OCI-LY1 (cell line): ENCODE measurements around the gene ADAMTSL2.

Experiments
- EZH2 ChIP-seq: fragments of 200-600 bp; sonication (generic), shearing (Covaris generic); IDR thresholded peaks from 2 replicates; pipeline ENCODE4 v1.8.0; 2017; ENCODE audit warnings: borderline replicate concordance, mixed run types, mild to moderate bottlenecking, antibody characterized with exemption, low read length, moderate library complexity, mixed read lengths
- TF ChIP-seq, protein P1 (sequence below): fragments of 200-600 bp; sonication (generic), shearing (Covaris generic); IDR thresholded peaks from 2 replicates; pipeline ENCODE4 v1.5.1; 2017; ENCODE audit warnings: mild to moderate bottlenecking, antibody characterized with exemption, low read length, moderate library complexity, mixed read lengths

- no peak for TF ChIP-seq EZH2
- TF ChIP-seq, protein P1, sequence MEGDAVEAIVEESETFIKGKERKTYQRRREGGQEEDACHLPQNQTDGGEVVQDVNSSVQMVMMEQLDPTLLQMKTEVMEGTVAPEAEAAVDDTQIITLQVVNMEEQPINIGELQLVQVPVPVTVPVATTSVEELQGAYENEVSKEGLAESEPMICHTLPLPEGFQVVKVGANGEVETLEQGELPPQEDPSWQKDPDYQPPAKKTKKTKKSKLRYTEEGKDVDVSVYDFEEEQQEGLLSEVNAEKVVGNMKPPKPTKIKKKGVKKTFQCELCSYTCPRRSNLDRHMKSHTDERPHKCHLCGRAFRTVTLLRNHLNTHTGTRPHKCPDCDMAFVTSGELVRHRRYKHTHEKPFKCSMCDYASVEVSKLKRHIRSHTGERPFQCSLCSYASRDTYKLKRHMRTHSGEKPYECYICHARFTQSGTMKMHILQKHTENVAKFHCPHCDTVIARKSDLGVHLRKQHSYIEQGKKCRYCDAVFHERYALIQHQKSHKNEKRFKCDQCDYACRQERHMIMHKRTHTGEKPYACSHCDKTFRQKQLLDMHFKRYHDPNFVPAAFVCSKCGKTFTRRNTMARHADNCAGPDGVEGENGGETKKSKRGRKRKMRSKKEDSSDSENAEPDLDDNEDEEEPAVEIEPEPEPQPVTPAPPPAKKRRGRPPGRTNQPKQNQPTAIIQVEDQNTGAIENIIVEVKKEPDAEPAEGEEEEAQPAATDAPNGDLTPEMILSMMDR = no peak
Measured at GRCh38 chr9:133528876-133529241, 5.6 kb upstream of the ADAMTSL2 start.
